Sigmoid colon (tissue), 4 donors: ENCODE data around the gene SIDT2.

Experiments used
- POLR2A ChIP-seq, 2 donors: fragments of 450-650 bp; IDR thresholded peaks; one replicate each; pipeline ENCODE4 v1.6.1; 2016; ENCODE audit warnings: antibody characterized with exemption in 2 of 2, mild to moderate bottlenecking in 2 of 2, moderate library complexity in 2 of 2
- POLR2AphosphoS5 ChIP-seq, 4 donors: sonication (generic); formaldehyde crosslinking; IDR thresholded peaks; one replicate each; pipeline ENCODE4 v1.6.1; 2017; ENCODE audit warnings: antibody characterized with exemption in 4 of 4
- TF ChIP-seq, protein P1 (sequence below), 4 experiments: fragments of 450-650 bp in 3 of 4; fragments of 200-600 bp in 1 of 4; IDR thresholded peaks; one replicate each; pipeline ENCODE4 v1.5.1; 2016 to 2019; ENCODE audit warnings: antibody characterized with exemption in 4 of 4, mild to moderate bottlenecking in 3 of 4, moderate library complexity in 2 of 4

DNA sequence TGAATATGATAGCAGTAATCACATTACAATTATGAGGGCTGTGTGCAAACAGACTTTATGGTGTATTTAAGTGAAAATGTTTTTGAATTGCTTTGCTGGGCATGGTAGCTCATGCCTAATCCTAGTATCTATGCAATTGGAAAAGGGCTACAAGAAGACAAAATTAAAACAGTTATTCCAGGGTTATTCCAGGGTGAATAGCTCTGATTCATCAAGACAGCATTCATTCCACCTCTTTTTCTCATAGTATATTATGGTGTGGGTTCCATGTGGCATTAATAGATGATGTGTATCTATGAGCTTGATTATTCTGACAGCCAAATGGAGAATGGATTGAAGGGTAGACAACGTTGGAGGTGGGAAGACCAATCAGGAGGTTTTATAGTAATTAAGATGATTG is 12.1 kb upstream of the SIDT2 start:
- TF ChIP-seq, protein P1, sequence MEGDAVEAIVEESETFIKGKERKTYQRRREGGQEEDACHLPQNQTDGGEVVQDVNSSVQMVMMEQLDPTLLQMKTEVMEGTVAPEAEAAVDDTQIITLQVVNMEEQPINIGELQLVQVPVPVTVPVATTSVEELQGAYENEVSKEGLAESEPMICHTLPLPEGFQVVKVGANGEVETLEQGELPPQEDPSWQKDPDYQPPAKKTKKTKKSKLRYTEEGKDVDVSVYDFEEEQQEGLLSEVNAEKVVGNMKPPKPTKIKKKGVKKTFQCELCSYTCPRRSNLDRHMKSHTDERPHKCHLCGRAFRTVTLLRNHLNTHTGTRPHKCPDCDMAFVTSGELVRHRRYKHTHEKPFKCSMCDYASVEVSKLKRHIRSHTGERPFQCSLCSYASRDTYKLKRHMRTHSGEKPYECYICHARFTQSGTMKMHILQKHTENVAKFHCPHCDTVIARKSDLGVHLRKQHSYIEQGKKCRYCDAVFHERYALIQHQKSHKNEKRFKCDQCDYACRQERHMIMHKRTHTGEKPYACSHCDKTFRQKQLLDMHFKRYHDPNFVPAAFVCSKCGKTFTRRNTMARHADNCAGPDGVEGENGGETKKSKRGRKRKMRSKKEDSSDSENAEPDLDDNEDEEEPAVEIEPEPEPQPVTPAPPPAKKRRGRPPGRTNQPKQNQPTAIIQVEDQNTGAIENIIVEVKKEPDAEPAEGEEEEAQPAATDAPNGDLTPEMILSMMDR (IDR thresholded peaks at IDR 0.05): no peak
- TF ChIP-seq POLR2A (IDR thresholded peaks at IDR 0.05) (no peak), POLR2AphosphoS5 (IDR thresholded peaks at IDR 0.05) (no peak)
